ENCODE results near the gene ALOX5. TPM values are rescaled to one million over a fixed set of nuclear protein-coding genes. Genes with fewer than 3 reads are reported as not detected.
"Not testable (repeated sequence)": the region's sequence is repeated elsewhere in the genome, so short reads cannot be mapped to it uniquely, and the experiment has no call there.

The ALOX5 gene
- not detected for polyA plus RNA-seq (2012; ENCODE audit: insufficient read depth, insufficient read length)

- DNase-seq (ENCODE audit: low read depth, low spot score): no peak
- peak within 1 kb of the TSS; percentile 45 for H3K4me3 ChIP-seq (ENCODE audit: low read length)
Observed at GRCh38 chr10:45373576-45374349, at the start of gene ALOX5. Gene ALOX5, plus strand, starts transcription at chr10:45374216. Its CDS starts 64 bp downstream, at chr10:45374280.

- no peak for DNase-seq (ENCODE audit: low read depth, low spot score)
- no peak overlapping the region for H3K4me3 ChIP-seq (ENCODE audit: low read length)
Observed at GRCh38 chr10:45325116-45325515, 48.9 kb upstream of the ALOX5 start.

- not testable (repeated sequence) for H3K4me3 ChIP-seq (ENCODE audit: low read length)
Observed at GRCh38 chr10:45326864-45327263, 47.2 kb upstream of the ALOX5 start.

DNA sequence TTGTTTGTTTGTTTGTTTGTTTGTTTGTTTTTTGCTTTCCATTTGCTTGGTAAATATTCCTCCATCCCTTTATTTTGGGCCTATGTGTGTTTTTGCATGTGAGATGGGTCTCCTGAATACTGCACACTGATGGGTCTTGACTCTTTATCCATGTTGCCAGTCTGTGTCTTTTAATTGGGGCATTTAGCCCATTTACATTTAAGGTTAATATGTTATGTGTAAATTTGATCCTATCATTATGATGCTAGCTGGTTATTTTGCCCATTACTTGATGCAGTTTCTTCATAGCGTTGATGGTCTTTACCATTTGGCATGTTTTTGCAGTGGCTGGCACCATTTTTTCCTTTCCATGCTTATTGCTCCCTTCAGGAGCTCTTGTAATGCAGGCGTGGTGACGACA lies 42.2 kb upstream of the ALOX5 start:
- not testable (repeated sequence) for H3K4me3 ChIP-seq (ENCODE audit: low read length); DNase-seq (ENCODE audit: low read depth, low spot score)

More at GRCh38 chr10:45326864-45327263, 47.2 kb upstream of the ALOX5 start:
- not testable (repeated sequence) for DNase-seq (ENCODE audit: low read depth, low spot score)

DNA sequence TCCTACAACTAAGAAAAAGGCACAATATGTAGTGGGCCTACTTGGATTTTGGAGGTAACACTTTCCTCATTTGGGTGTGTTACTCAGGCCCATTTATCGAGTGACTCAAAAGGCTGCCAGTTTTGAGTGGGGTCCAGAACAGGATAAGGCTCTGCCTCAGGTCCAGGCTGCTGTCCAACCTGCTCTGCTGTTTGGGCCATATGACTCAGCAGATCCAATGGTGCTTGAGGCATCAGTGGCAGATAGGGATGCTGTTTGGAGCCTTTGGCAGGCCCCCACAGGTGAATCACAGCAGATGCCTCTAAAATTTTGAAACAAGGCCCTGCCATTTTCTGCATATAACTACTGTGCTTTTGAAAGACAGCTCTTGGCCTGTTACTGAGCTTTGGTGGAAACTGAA lies 34.1 kb upstream of the ALOX5 start:
- DNase-seq (ENCODE audit: low read depth, low spot score): no peak
- no peak overlapping the region for H3K4me3 ChIP-seq (ENCODE audit: low read length)

DNA sequence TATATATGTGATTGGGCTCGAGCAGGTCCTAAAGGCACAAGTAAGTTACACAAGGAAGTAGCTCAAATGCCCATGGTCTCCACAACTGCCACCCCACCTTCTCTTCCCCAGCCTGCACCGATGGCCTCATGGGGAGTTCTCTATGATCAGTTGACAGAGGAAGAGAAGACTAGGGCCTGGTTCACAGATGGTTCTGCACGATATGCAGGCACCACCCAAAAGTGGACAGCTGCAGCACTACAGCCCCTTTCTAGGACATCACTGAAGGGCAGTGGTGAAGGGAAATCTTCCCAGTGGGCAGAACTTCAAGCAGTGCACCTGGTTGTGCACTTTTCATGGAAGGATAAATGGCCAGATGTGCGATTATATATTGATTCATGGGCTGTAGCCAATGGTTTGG lies 33.6 kb upstream of the ALOX5 start:
- DNase-seq (ENCODE audit: low read depth, low spot score); H3K4me3 ChIP-seq (ENCODE audit: low read length): not testable (repeated sequence)

DNA sequence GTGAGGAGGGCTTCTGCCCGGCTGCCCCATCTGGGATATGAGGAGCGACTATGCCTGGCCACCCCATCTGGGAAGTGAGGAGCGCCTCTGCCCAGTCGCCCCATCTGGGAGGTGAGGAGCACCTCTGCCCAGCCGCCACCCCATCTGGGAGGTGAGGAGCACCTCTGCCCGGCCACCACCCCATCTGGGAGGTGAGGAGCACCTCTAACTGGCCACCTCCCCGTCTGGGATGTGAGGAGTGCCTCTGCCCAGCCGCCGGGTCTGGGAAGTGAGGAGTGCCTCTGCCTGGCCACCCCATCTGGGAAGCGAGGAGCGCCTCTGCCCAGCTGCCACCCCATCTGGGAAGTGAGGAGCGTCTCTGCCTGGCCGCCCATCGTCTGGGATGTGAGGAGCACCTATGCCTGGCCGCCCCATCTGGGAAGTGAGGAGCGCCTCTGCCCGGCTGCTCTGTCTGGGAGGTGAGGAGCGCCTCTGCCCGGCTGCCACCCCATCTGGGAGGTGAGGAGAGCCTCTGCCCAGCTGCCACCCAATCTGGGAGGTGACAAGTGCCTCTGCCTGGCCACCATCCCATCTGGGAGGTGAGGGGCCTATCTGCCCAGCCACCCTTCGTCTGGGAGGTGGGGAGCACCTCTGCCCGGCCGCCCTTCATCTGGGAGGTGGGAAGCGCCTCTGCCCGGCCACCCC lies 27.2 kb upstream of the ALOX5 start:
- not testable (repeated sequence) for DNase-seq (ENCODE audit: low read depth, low spot score); H3K4me3 ChIP-seq (ENCODE audit: low read length)

- DNase-seq (ENCODE audit: low read depth, low spot score); H3K4me3 ChIP-seq (ENCODE audit: low read length): not testable (repeated sequence)
Observed at GRCh38 chr10:45347464-45347863, 26.6 kb upstream of the ALOX5 start.

- H3K4me3 ChIP-seq (ENCODE audit: low read length); DNase-seq (ENCODE audit: low read depth, low spot score): not testable (repeated sequence)
Observed at GRCh38 chr10:45348196-45348765, 25.7 kb upstream of the ALOX5 start.

- no peak for DNase-seq (ENCODE audit: low read depth, low spot score)
- no peak overlapping the region for H3K4me3 ChIP-seq (ENCODE audit: low read length)
Observed at GRCh38 chr10:45353186-45353585, 20.8 kb upstream of the ALOX5 start.

DNA sequence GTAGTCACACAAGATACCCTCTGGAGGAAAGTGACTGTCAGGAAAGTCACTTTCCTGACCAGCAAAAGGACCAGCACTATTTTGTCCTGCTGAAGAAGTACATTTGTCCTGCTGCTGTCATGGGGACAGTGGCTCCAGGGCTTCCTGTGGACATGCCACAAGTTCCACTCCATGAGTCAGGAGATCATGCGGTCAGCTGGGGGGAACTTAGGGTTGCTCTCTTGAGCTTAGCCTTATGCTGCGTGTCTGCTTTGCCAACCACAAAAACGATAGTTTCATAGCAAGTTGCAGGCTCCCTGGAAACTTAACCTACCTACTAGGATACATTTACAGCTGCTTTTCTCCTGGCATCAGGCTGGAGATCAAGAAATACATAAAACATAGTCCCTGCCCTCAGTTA lies 19.8 kb upstream of the ALOX5 start:
- DNase-seq (ENCODE audit: low read depth, low spot score): no peak

DNA sequence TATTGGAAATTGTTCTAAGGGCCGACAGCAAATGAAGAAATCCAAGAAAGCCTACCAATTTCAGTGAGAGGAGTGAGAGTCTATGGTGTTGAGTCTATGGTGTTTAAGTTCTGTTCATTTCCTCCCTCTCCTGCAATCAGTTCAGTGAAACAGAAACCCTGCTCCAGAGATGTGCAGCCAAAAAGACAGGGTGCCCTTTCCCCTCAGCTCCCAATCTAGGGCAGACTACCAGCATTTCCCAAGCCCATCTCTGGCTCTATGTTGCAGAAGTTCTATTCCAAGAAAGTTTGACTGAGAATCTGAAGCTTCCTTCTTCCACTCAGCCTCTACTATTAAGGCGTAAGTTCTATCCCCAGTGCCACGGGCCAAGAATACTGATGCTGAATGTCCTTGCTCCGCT lies 18.5 kb upstream of the ALOX5 start:
- DNase-seq (ENCODE audit: low read depth, low spot score): no peak
- H3K4me3 ChIP-seq (ENCODE audit: low read length): no peak overlapping the region

More for the DNA sequence above, 19.8 kb upstream of the ALOX5 start:
- no peak overlapping the region for H3K4me3 ChIP-seq (ENCODE audit: low read length)

- H3K4me3 ChIP-seq (ENCODE audit: low read length); DNase-seq (ENCODE audit: low read depth, low spot score): not testable (repeated sequence)
Observed at GRCh38 chr10:45358961-45359360, 15.1 kb upstream of the ALOX5 start.

- peak overlapping the region; percentile 18; the same call in 1 of the 2 replicates for H3K4me3 ChIP-seq (ENCODE audit: low read length)
- DNase-seq (ENCODE audit: low read depth, low spot score): peak; percentile 39
Observed at GRCh38 chr10:45361983-45362799, 11.8 kb upstream of the ALOX5 start.

GRCh38 chr10:45367643-45368042 lies 6.4 kb upstream of the ALOX5 start:
- H3K4me3 ChIP-seq (ENCODE audit: low read length); DNase-seq (ENCODE audit: low read depth, low spot score): not testable (repeated sequence)

GRCh38 chr10:45368181-45368580 lies 5.8 kb upstream of the ALOX5 start:
- no peak for DNase-seq (ENCODE audit: low read depth, low spot score)
- H3K4me3 ChIP-seq (ENCODE audit: low read length): no peak overlapping the region

DNA sequence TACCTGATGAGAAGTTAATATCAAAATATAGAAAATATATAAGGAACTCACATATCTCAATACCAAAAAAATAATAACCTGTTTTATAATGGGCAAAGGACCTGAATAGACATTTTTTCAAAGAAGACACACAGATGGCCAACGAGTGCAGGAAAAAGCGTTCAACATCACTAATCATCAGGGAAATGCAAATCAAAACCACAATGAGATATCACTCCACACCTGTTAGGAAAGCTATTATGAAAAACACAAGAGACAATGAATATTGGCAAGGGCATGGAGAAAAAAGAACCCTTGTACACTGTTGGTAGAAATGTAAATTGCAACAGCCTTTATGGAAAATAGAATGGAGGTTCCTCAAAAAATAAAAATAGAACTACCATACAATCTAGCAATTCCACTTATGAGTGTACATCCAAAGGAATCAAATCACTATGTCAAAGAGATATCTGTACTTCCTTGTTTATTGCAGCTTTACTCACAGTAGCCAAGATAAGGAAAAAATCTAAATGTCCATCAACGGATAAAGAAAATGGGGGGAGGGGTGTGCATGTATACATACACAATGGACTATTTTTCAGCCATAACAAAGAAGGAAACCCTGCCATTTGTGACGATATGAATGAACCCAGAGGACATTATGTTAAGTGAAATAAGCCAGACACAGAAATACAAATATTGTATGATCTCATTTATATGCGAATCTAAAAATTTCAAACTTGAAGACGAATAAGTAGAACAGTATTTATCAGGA lies 3.6 kb upstream of the ALOX5 start:
- no peak overlapping the region for H3K4me3 ChIP-seq (ENCODE audit: low read length)
- no peak for DNase-seq (ENCODE audit: low read depth, low spot score)

GRCh38 chr10:45371560-45371959 lies 2.5 kb upstream of the ALOX5 start:
- DNase-seq (ENCODE audit: low read depth, low spot score): no peak
- no peak overlapping the region for H3K4me3 ChIP-seq (ENCODE audit: low read length)
